ENCODE data around the gene DLST.
A peak's percentile ranks its signal among the peaks of the same experiment; 100 is the strongest.

The DLST gene

DNA sequence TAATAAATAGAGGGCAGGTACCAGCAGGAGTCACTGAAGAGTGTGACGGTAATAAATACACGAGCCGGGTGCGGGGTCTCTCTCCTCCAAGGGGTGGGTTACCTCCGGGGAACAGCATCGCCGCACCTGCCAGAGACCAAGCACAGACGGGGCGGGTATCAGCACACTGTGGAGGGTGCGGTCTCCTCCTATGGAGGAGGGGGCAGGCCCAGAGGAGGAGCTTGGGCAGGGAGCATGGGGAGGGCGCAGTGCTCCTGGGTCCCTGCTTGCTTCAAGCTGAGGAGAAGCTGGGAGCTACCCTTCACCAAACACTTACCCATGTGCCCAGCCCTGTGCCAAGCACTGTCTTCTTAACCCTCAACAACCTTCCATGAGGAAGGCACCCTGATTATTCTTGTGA lies 60.9 kb downstream of the DLST start:
- Histone ChIP-seq H3K4me3 (no peak overlapping the region), H3K36me3 (peaks cover 0 to 22% (median 17%) of the 10 kb centered on the region in 3 donors), H3K27me3 (no peaks in the 10 kb centered on the region), H3K9me3 (no peaks in the 10 kb centered on the region), H3K4me1 (peaks cover 0 to 67% (median 57%) of the 10 kb centered on the region in 4 donors), H3K27ac (peak overlapping the region; percentile 81 to 90)
- TF ChIP-seq, protein P1, sequence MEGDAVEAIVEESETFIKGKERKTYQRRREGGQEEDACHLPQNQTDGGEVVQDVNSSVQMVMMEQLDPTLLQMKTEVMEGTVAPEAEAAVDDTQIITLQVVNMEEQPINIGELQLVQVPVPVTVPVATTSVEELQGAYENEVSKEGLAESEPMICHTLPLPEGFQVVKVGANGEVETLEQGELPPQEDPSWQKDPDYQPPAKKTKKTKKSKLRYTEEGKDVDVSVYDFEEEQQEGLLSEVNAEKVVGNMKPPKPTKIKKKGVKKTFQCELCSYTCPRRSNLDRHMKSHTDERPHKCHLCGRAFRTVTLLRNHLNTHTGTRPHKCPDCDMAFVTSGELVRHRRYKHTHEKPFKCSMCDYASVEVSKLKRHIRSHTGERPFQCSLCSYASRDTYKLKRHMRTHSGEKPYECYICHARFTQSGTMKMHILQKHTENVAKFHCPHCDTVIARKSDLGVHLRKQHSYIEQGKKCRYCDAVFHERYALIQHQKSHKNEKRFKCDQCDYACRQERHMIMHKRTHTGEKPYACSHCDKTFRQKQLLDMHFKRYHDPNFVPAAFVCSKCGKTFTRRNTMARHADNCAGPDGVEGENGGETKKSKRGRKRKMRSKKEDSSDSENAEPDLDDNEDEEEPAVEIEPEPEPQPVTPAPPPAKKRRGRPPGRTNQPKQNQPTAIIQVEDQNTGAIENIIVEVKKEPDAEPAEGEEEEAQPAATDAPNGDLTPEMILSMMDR (IDR thresholded peaks at IDR 0.05), result no peak
- DNase-seq, result peak in 1 of 2 donors; percentile 67
- intact Hi-C loops (cut with DNase I; ENCODE audit: low total_unique reads), result no loop called here

DNA sequence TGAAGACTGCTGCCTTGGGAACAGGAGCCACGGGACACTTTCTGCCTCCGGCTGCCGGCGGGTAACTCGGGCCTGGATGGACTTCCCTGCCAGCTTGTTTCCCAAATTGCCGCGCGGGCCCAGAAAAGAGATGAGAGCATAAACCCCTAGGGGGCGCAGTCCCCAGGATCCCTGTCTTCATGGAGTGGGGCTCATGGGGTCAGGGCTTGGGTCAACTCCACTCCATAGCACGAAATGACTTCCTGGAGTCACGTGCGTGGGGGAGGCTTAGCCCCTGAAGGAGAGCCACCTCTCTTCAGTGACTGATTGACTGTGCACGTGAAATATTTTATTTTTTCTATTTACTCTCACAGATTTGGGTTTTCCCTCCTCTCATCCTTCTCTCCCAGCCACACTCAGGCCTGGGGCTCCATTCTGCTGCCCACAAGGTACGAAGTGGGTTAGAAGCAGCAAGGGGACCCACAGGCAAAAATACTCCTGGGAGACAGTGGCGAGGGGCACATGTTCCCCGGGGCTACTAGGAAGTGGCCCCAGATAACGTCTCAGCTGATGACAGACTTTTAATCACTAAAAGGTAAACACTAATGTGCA lies 63.6 kb downstream of the DLST start:
- no peaks in the 10 kb centered on the region for H3K9me3 ChIP-seq
- no peaks in the 10 kb centered on the region for H3K27me3 ChIP-seq
- intact Hi-C loops (cut with DNase I; ENCODE audit: low total_unique reads), result loop anchor here (5.0 kb wide), 1 partner anchor 67 kb away; no protein-coding TSS in a partner anchor
- TF ChIP-seq, protein P1 (IDR thresholded peaks at IDR 0.05), result peak in 1 of 2 experiments; percentile 14
- peak in 1 of 2 donors; percentile 21 for DNase-seq
- H3K27ac ChIP-seq, result peak overlapping the region; percentile 67 to 79
- peaks cover 0 to 57% (median 46%) of the 10 kb centered on the region in 4 donors for H3K4me1 ChIP-seq
- H3K4me3 ChIP-seq, result no peak overlapping the region
- H3K36me3 ChIP-seq, result peaks cover 8 to 42% (median 38%) of the 10 kb centered on the region in 3 donors

DNA sequence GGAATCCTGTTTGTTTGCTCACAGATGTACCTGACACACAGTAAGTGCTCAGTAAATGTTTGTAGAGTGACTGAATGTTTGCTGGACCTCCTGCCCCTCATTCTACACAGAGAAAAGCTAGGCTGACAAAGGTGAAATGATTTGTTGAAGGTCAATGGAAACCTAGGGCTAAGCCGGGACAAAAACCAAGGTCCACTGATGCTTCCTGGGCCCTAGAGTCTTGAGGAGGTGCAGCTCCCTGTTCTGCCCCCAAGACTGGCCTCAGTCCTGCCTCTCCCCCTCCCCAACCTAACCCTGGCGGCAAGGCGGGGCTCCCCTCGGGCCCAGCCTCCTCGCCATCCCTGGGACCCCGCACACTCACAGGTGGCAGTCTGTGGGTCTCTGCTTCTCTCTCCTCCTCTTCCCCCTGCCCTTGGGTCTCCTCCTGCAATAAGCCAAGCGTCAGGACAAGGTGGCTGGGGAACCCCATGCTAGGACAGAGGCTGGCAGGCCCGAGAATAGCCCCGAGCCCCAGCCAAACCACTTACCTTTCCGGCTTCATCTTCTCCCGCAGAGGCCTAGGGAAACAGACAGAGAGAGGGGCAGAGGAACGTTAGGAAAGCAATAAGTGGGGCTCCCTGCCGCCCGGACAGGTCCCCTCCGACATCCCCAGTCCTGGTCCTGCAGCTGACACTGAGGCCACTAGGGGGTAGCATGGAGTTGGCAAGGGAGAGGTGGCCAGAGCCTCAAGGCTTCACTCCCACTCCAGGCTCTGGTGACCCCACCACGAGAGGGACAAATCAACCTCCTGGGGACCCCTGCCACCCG lies 64.3 kb downstream of the DLST start:
- H3K27me3 ChIP-seq, result no peaks in the 10 kb centered on the region
- H3K4me1 ChIP-seq, result peaks cover 0 to 57% (median 45%) of the 10 kb centered on the region in 4 donors
- peak; percentile 75 to 87 for DNase-seq
- H3K4me3 ChIP-seq, result peak overlapping the region in 1 of 2 donors; percentile 12
- no peaks in the 10 kb centered on the region for H3K9me3 ChIP-seq
- intact Hi-C loops (cut with DNase I; ENCODE audit: low total_unique reads), result loop anchor here (5.0 kb wide), 1 partner anchor 66 kb away; no protein-coding TSS in a partner anchor
- H3K27ac ChIP-seq, result peak overlapping the region; percentile 67 to 79
- TF ChIP-seq, protein P1 (IDR thresholded peaks at IDR 0.05), result peak; percentile 91 to 93
- H3K36me3 ChIP-seq, result peaks cover 8 to 42% (median 38%) of the 10 kb centered on the region in 3 donors

DNA sequence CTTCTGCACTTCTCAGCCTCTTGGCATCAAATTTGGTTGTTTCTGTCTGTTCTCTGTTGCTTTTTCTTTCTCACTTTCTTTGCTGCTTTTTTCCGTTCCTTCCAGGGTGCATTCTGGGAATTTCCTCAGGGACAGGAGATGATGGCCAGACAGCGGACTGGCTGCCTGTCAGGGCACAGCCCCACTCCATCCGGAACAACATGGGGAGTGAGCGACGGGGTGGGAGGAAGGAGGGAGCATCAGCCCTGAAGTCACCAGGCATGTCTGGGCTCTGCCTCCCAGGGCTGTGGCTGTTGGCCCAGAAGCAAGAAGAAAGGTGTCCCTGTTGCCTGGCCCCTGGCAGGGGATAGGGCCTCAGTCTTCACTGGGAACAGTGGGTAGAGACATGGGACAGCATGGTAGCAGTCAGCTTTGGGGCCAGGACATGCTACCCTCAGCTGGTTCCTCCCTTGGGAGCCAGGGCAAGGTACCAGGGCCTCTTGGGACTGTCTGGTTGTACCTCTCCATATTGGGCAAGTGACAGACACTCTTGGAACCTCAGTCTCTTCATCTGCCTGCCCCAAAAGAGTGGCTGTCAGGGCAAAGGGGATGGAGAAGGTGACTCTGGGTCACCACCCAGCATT lies 65.1 kb downstream of the DLST start:
- Histone ChIP-seq H3K27me3 (no peaks in the 10 kb centered on the region), H3K27ac (peak overlapping the region; percentile 67 to 79)

More for the DNA sequence above, 65.1 kb downstream of the DLST start:
- peak; percentile 24 to 82 for DNase-seq
- no peaks in the 10 kb centered on the region for H3K9me3 ChIP-seq
- peaks cover 0 to 57% (median 45%) of the 10 kb centered on the region in 4 donors for H3K4me1 ChIP-seq
- TF ChIP-seq, protein P1 (IDR thresholded peaks at IDR 0.05), result no peak
- intact Hi-C loops (cut with DNase I; ENCODE audit: low total_unique reads), result loop anchor here (5.0 kb wide), 1 partner anchor 66 kb away; no protein-coding TSS in a partner anchor
- peak overlapping the region in 1 of 2 donors; percentile 12 for H3K4me3 ChIP-seq
- H3K36me3 ChIP-seq, result peaks cover 8 to 42% (median 37%) of the 10 kb centered on the region in 3 donors
